ENCODE results near the gene SCARB1.
A peak's percentile ranks its signal among the peaks of the same experiment; 100 is the strongest.

The SCARB1 gene

GRCh38 chr12:124753228-124753591 is 110.5 kb downstream of the SCARB1 start:
- H3K4me3 ChIP-seq (replicated peaks; ENCODE audit: low read depth, low read length) = no peak overlapping the region
- DNase-seq (ENCODE audit: low read depth) = no peak
- TF ChIP-seq CTCF (IDR thresholded peaks at IDR 0.05; ENCODE audit: low read length, missing control alignments) = no peak

GRCh38 chr12:124752437-124753227 is 111.0 kb downstream of the SCARB1 start:
- no peak for TF ChIP-seq CTCF (IDR thresholded peaks at IDR 0.05; ENCODE audit: low read length, missing control alignments)
- no peak overlapping the region for H3K4me3 ChIP-seq (replicated peaks; ENCODE audit: low read depth, low read length)
- peak; percentile 66 for DNase-seq (ENCODE audit: low read depth)

- DNase-seq (ENCODE audit: low read depth) = no peak
- no peak for TF ChIP-seq CTCF (IDR thresholded peaks at IDR 0.05; ENCODE audit: low read length, missing control alignments)
- no peak overlapping the region for H3K4me3 ChIP-seq (replicated peaks; ENCODE audit: low read depth, low read length)
Observed at GRCh38 chr12:124751654-124752355, 111.9 kb downstream of the SCARB1 start.

- no peak for DNase-seq (ENCODE audit: low read depth)
- TF ChIP-seq CTCF (IDR thresholded peaks at IDR 0.05; ENCODE audit: low read length, missing control alignments) = no peak
- no peak overlapping the region for H3K4me3 ChIP-seq (replicated peaks; ENCODE audit: low read depth, low read length)
Observed at GRCh38 chr12:124750787-124751471, 112.7 kb downstream of the SCARB1 start.

- DNase-seq (ENCODE audit: low read depth) = no peak
- TF ChIP-seq CTCF (IDR thresholded peaks at IDR 0.05; ENCODE audit: low read length, missing control alignments) = no peak
- H3K4me3 ChIP-seq (replicated peaks; ENCODE audit: low read depth, low read length) = no peak overlapping the region
Observed at GRCh38 chr12:124750149-124750656, 113.5 kb downstream of the SCARB1 start.

- no peak for DNase-seq (ENCODE audit: low read depth)
- H3K4me3 ChIP-seq (replicated peaks; ENCODE audit: low read depth, low read length) = no peak overlapping the region
- no peak for TF ChIP-seq CTCF (IDR thresholded peaks at IDR 0.05; ENCODE audit: low read length, missing control alignments)
Observed at GRCh38 chr12:124749725-124750124, 113.9 kb downstream of the SCARB1 start.
